ENCODE results near the gene TTC7B.

TTC7B gene

GRCh38 chr14:90613997-90614396, 202.2 kb downstream of the TTC7B start:
- no peak for TF ChIP-seq ZFX (IDR thresholded peaks at IDR 0.05)
- TF ChIP-seq, protein P1, sequence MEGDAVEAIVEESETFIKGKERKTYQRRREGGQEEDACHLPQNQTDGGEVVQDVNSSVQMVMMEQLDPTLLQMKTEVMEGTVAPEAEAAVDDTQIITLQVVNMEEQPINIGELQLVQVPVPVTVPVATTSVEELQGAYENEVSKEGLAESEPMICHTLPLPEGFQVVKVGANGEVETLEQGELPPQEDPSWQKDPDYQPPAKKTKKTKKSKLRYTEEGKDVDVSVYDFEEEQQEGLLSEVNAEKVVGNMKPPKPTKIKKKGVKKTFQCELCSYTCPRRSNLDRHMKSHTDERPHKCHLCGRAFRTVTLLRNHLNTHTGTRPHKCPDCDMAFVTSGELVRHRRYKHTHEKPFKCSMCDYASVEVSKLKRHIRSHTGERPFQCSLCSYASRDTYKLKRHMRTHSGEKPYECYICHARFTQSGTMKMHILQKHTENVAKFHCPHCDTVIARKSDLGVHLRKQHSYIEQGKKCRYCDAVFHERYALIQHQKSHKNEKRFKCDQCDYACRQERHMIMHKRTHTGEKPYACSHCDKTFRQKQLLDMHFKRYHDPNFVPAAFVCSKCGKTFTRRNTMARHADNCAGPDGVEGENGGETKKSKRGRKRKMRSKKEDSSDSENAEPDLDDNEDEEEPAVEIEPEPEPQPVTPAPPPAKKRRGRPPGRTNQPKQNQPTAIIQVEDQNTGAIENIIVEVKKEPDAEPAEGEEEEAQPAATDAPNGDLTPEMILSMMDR (conservative IDR thresholded peaks at IDR 0.05): no peak

DNA sequence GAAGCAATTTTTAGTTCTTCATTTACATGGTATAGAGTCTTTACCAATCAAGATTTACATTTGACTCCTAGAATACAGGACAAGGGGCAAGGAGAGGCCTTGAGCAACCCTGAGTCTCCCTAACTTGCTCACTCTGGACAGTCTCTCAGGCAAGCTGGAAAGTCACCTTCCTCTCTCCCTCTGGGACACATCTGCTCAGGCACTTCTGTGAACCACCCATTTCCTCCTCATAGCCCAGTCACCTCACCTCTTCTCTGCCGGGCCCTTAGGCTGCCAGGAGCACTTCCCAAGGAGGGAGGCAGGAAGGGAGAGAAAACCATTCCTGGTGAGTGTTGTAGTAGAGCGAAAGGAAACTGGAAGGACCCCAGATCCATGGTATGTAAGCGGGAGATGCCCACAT, 202.8 kb downstream of the TTC7B start:
- no peak overlapping the region for H3K27ac ChIP-seq
- TF ChIP-seq, protein P1 (conservative IDR thresholded peaks at IDR 0.05): no peak
- TF ChIP-seq ZFX (IDR thresholded peaks at IDR 0.05): no peak

More at GRCh38 chr14:90613997-90614396, 202.2 kb downstream of the TTC7B start:
- H3K27ac ChIP-seq: no peak overlapping the region

GRCh38 chr14:90612801-90613200, 203.4 kb downstream of the TTC7B start:
- no peak overlapping the region for H3K27ac ChIP-seq
- TF ChIP-seq, protein P1 (conservative IDR thresholded peaks at IDR 0.05): no peak
- no peak for TF ChIP-seq ZFX (IDR thresholded peaks at IDR 0.05)

DNA sequence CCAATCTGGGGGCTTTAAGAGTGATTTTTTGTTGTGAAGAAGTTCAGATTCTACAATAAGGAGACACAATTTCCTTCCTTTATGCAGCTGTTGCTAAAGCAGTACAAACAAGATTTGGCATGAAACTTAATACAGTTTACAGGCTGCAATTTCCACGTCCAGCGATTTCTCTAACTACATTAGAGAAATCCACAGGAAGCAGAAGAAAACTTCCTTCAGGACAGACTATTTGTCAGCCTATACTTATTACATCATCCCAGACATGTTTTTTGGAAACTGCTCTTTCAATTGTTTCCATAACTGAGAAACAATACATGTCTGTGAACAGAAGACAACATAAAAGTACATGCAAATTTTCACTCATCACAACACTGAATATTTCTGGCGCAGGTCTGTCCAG, 204.3 kb downstream of the TTC7B start:
- TF ChIP-seq ZFX (IDR thresholded peaks at IDR 0.05): no peak
- TF ChIP-seq, protein P1 (conservative IDR thresholded peaks at IDR 0.05): no peak
- no peak overlapping the region for H3K27ac ChIP-seq

DNA sequence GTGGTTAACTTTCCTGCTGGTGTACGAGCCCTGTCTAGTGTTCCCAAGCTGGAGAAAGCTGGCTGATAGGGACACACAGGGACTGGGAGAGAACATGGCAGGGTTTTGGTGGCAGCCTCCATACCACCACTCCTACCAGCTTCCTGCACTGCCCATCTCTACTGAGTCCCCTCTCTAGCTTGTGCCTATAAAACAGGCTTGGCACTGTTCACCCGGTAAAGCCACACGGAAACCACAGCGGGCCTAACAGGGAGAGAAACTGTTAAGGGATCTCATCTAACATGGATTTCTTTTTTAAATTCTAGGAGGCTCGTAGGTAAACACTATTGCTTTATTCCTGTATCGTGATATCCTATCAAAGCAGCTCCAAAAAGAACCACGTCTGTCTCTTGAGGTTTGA, 204.7 kb downstream of the TTC7B start:
- TF ChIP-seq, protein P1 (conservative IDR thresholded peaks at IDR 0.05): no peak
- TF ChIP-seq ZFX (IDR thresholded peaks at IDR 0.05): no peak
- no peak overlapping the region for H3K27ac ChIP-seq

GRCh38 chr14:90610346-90611040, 205.7 kb downstream of the TTC7B start:
- no peak overlapping the region for H3K27ac ChIP-seq
- TF ChIP-seq, protein P1 (conservative IDR thresholded peaks at IDR 0.05): no peak
- TF ChIP-seq ZFX (IDR thresholded peaks at IDR 0.05): 0 out of 2 replicates have a peak, but pooled peaks have one; percentile 12

GRCh38 chr14:90609376-90609775, 206.9 kb downstream of the TTC7B start:
- no peak overlapping the region for H3K27ac ChIP-seq
- no peak for TF ChIP-seq ZFX (IDR thresholded peaks at IDR 0.05)
- TF ChIP-seq, protein P1 (conservative IDR thresholded peaks at IDR 0.05): no peak

Data from C4-2B (cell line).